Measurements from ENCODE around the gene TSPOAP1. TPM values are rescaled to one million over a fixed set of nuclear protein-coding genes. Genes with fewer than 3 reads are reported as not detected.

The TSPOAP1 gene
- total and polyA plus RNA-seq, 10 of the 15 experiments (the other 5 are each of a cell fraction or from before 2014, with no cell fraction given), result 0.58 to 16.4 (median 4.2) TPM; not detected in 1

DNA sequence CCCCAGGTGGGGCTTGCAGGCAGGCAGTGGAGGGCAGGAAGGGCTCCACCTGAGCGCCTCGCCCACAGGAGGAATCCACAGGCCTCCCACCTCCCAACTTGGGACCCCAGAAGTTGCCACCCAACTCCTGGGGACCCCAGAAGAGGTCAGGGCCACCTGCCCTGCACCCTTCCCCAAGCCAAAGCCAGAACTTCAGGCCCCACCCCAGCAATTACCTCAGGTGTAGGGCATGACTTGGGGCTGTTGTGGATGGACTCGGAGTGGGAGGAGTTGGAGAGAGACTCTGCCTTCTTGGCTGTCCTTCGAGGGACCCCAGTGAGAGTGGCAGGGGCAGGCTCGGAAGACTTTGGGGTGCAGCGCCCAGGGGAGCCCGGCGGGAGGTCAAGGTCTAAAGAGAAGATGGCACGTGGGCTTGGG lies 10.5 kb downstream of the TSPOAP1 start (continued):
- TF ChIP-seq, protein P1, sequence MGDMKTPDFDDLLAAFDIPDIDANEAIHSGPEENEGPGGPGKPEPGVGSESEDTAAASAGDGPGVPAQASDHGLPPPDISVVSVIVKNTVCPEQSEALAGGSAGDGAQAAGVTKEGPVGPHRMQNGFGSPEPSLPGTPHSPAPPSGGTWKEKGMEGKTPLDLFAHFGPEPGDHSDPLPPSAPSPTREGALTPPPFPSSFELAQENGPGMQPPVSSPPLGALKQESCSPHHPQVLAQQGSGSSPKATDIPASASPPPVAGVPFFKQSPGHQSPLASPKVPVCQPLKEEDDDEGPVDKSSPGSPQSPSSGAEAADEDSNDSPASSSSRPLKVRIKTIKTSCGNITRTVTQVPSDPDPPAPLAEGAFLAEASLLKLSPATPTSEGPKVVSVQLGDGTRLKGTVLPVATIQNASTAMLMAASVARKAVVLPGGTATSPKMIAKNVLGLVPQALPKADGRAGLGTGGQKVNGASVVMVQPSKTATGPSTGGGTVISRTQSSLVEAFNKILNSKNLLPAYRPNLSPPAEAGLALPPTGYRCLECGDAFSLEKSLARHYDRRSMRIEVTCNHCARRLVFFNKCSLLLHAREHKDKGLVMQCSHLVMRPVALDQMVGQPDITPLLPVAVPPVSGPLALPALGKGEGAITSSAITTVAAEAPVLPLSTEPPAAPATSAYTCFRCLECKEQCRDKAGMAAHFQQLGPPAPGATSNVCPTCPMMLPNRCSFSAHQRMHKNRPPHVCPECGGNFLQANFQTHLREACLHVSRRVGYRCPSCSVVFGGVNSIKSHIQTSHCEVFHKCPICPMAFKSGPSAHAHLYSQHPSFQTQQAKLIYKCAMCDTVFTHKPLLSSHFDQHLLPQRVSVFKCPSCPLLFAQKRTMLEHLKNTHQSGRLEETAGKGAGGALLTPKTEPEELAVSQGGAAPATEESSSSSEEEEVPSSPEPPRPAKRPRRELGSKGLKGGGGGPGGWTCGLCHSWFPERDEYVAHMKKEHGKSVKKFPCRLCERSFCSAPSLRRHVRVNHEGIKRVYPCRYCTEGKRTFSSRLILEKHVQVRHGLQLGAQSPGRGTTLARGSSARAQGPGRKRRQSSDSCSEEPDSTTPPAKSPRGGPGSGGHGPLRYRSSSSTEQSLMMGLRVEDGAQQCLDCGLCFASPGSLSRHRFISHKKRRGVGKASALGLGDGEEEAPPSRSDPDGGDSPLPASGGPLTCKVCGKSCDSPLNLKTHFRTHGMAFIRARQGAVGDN (IDR thresholded peaks at IDR 0.05), result no peak
- no peak for TF ChIP-seq NR2C2 (IDR thresholded peaks at IDR 0.05; ENCODE audit: borderline replicate concordance, control insufficient read depth, insufficient read length, low read depth)
- TF ChIP-seq SIN3A (IDR thresholded peaks at IDR 0.05; ENCODE audit: low read depth, low read length), result no peak
- TF ChIP-seq, protein P2, sequence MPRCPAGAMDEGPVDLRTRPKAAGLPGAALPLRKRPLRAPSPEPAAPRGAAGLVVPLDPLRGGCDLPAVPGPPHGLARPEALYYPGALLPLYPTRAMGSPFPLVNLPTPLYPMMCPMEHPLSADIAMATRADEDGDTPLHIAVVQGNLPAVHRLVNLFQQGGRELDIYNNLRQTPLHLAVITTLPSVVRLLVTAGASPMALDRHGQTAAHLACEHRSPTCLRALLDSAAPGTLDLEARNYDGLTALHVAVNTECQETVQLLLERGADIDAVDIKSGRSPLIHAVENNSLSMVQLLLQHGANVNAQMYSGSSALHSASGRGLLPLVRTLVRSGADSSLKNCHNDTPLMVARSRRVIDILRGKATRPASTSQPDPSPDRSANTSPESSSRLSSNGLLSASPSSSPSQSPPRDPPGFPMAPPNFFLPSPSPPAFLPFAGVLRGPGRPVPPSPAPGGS (IDR thresholded peaks at IDR 0.05; ENCODE audit: borderline replicate concordance, insufficient read depth, low read depth, low read length, poor library complexity, severe bottlenecking), result no peak
- TF ChIP-seq KDM1A (IDR thresholded peaks at IDR 0.05; ENCODE audit: borderline replicate concordance), result no peak
- no peak for TF ChIP-seq MXI1 (IDR thresholded peaks at IDR 0.05; ENCODE audit: low read depth, low read length)
- no peak for TF ChIP-seq STAT1 (conservative IDR thresholded peaks at IDR 0.05)
- TF ChIP-seq SMARCA5 (IDR thresholded peaks at IDR 0.05), result no peak
- TF ChIP-seq ZNF24 (IDR thresholded peaks at IDR 0.05), result no peak
- no peak for TF ChIP-seq SREBF1 (IDR thresholded peaks at IDR 0.05; ENCODE audit: low read length)
- no peak for TF ChIP-seq ZZZ3 (IDR thresholded peaks at IDR 0.05; ENCODE audit: control insufficient read depth, insufficient read length, low read depth)

Measured in GM12878 (cell line).